Memory B cell (primary cell): Measurements from ENCODE around the gene MAST4.

ENCODE experiments used
- ATAC-seq: fragments of 150-1000 bp; cut with Tn5 transposase; 2 replicates; pipeline ENCODE4 v1.10.0; 2021; ENCODE audit warnings: low read depth, mild to moderate bottlenecking, moderate library complexity
- DNase-seq, 2 donors: peaks; one replicate each; pipeline ENCODE4 v3.0.0; 2022; ENCODE audit warnings: low spot score in 2 of 2
- H3K27ac Mint-ChIP-seq: one replicate; pipeline ENCODE4 v1.8.0; 2022; ENCODE audit warnings: mild to moderate bottlenecking, moderate library complexity, mixed read lengths
- H3K27me3 Mint-ChIP-seq: one replicate; pipeline ENCODE4 v1.8.0; 2022; ENCODE audit warnings: mixed read lengths
- H3K36me3 Mint-ChIP-seq: one replicate; pipeline ENCODE4 v1.8.0; 2022; ENCODE audit warnings: mild to moderate bottlenecking, mixed read lengths
- H3K4me1 Mint-ChIP-seq: one replicate; pipeline ENCODE4 v1.8.0; 2022; ENCODE audit warnings: mixed read lengths
- H3K4me3 Mint-ChIP-seq: one replicate; pipeline ENCODE4 v1.8.0; 2022; ENCODE audit warnings: mild to moderate bottlenecking, moderate library complexity, mixed read lengths
- H3K9me3 Mint-ChIP-seq: one replicate; pipeline ENCODE4 v1.8.0; 2022; ENCODE audit warnings: mixed read lengths

Gene MAST4

GRCh38 chr5:66960369-66961137 is 364.4 kb downstream of the MAST4 start:
- ATAC-seq = no peak
- DNase-seq = no peak
- no peak overlapping the region for H3K4me3 Mint-ChIP-seq
- peaks cover 2% of the 10 kb centered on the region for H3K36me3 Mint-ChIP-seq
- H3K27me3 Mint-ChIP-seq = no peaks in the 10 kb centered on the region
- no peaks in the 10 kb centered on the region for H3K4me1 Mint-ChIP-seq
- H3K27ac Mint-ChIP-seq = no peak overlapping the region
- no peaks in the 10 kb centered on the region for H3K9me3 Mint-ChIP-seq

GRCh38 chr5:66963559-66963971 is 367.4 kb downstream of the MAST4 start:
- no peak for DNase-seq
- Mint-ChIP-seq H3K27ac (no peak overlapping the region), H3K9me3 (no peaks in the 10 kb centered on the region), H3K4me3 (no peak overlapping the region), H3K36me3 (peaks cover 4% of the 10 kb centered on the region), H3K4me1 (peaks cover 2% of the 10 kb centered on the region), H3K27me3 (no peaks in the 10 kb centered on the region)
- ATAC-seq = no peak

- DNase-seq (no peak), ATAC-seq (no peak)
- peaks cover 2% of the 10 kb centered on the region for H3K4me1 Mint-ChIP-seq
- H3K27ac Mint-ChIP-seq = no peak overlapping the region
- H3K36me3 Mint-ChIP-seq = peaks cover 4% of the 10 kb centered on the region
- no peak overlapping the region for H3K4me3 Mint-ChIP-seq
- no peaks in the 10 kb centered on the region for H3K9me3 Mint-ChIP-seq
- H3K27me3 Mint-ChIP-seq = no peaks in the 10 kb centered on the region
Measured at GRCh38 chr5:66966439-66966838, 370.2 kb downstream of the MAST4 start.

- DNase-seq (no peak), ATAC-seq (no peak)
- H3K36me3 Mint-ChIP-seq = peaks cover 4% of the 10 kb centered on the region
- peaks cover 2% of the 10 kb centered on the region for H3K4me1 Mint-ChIP-seq
- no peak overlapping the region for H3K4me3 Mint-ChIP-seq
- H3K9me3 Mint-ChIP-seq = no peaks in the 10 kb centered on the region
- H3K27me3 Mint-ChIP-seq = no peaks in the 10 kb centered on the region
- no peak overlapping the region for H3K27ac Mint-ChIP-seq
Measured at GRCh38 chr5:66967102-66967501, 370.9 kb downstream of the MAST4 start.

GRCh38 chr5:66967826-66968262 is 371.7 kb downstream of the MAST4 start:
- ATAC-seq = no peak
- DNase-seq = no peak
- Mint-ChIP-seq H3K9me3 (no peaks in the 10 kb centered on the region), H3K36me3 (peaks cover 4% of the 10 kb centered on the region), H3K4me1 (peaks cover 2% of the 10 kb centered on the region), H3K27ac (no peak overlapping the region), H3K27me3 (no peaks in the 10 kb centered on the region), H3K4me3 (no peak overlapping the region)

- Mint-ChIP-seq H3K27me3 (no peaks in the 10 kb centered on the region), H3K36me3 (peaks cover 4% of the 10 kb centered on the region), H3K9me3 (no peaks in the 10 kb centered on the region), H3K27ac (no peak overlapping the region), H3K4me1 (peaks cover 2% of the 10 kb centered on the region), H3K4me3 (no peak overlapping the region)
- DNase-seq = no peak
- no peak for ATAC-seq
Measured at GRCh38 chr5:66969484-66969883, 373.3 kb downstream of the MAST4 start.

GRCh38 chr5:66969963-66970362 is 373.8 kb downstream of the MAST4 start:
- ATAC-seq = no peak
- peaks cover 4% of the 10 kb centered on the region for H3K36me3 Mint-ChIP-seq

GRCh38 chr5:66972004-66972403 is 375.8 kb downstream of the MAST4 start:
- DNase-seq (no peak), ATAC-seq (no peak)
- no peaks in the 10 kb centered on the region for H3K9me3 Mint-ChIP-seq
- H3K27me3 Mint-ChIP-seq = no peaks in the 10 kb centered on the region
- peaks cover 2% of the 10 kb centered on the region for H3K36me3 Mint-ChIP-seq
- H3K27ac Mint-ChIP-seq = no peak overlapping the region
- H3K4me1 Mint-ChIP-seq = peaks cover 2% of the 10 kb centered on the region
- no peak overlapping the region for H3K4me3 Mint-ChIP-seq

More at GRCh38 chr5:66969963-66970362, 373.8 kb downstream of the MAST4 start:
- Mint-ChIP-seq H3K4me3 (no peak overlapping the region), H3K27ac (no peak overlapping the region), H3K4me1 (peaks cover 2% of the 10 kb centered on the region), H3K9me3 (no peaks in the 10 kb centered on the region), H3K27me3 (no peaks in the 10 kb centered on the region)
- no peak for DNase-seq

GRCh38 chr5:66974256-66974655 is 378.1 kb downstream of the MAST4 start:
- DNase-seq (no peak), ATAC-seq (no peak)
- no peaks in the 10 kb centered on the region for H3K36me3 Mint-ChIP-seq
- H3K27ac Mint-ChIP-seq = no peak overlapping the region
- H3K4me3 Mint-ChIP-seq = no peak overlapping the region
- H3K27me3 Mint-ChIP-seq = no peaks in the 10 kb centered on the region
- H3K4me1 Mint-ChIP-seq = no peaks in the 10 kb centered on the region
- H3K9me3 Mint-ChIP-seq = no peaks in the 10 kb centered on the region

- H3K27ac Mint-ChIP-seq = no peak overlapping the region
- no peaks in the 10 kb centered on the region for H3K27me3 Mint-ChIP-seq
- DNase-seq = no peak
- H3K4me1 Mint-ChIP-seq = no peaks in the 10 kb centered on the region
- H3K4me3 Mint-ChIP-seq = no peak overlapping the region
- no peaks in the 10 kb centered on the region for H3K36me3 Mint-ChIP-seq
- no peak for ATAC-seq
- H3K9me3 Mint-ChIP-seq = no peaks in the 10 kb centered on the region
Measured at GRCh38 chr5:66976108-66976507, 379.9 kb downstream of the MAST4 start.

GRCh38 chr5:66979738-66980137 is 383.5 kb downstream of the MAST4 start:
- no peaks in the 10 kb centered on the region for H3K27me3 Mint-ChIP-seq
- H3K9me3 Mint-ChIP-seq = no peaks in the 10 kb centered on the region
- DNase-seq = no peak
- no peak overlapping the region for H3K4me3 Mint-ChIP-seq
- no peaks in the 10 kb centered on the region for H3K36me3 Mint-ChIP-seq
- ATAC-seq = no peak
- no peak overlapping the region for H3K27ac Mint-ChIP-seq
- H3K4me1 Mint-ChIP-seq = no peaks in the 10 kb centered on the region

- Mint-ChIP-seq H3K4me3 (no peak overlapping the region), H3K4me1 (peaks cover 4% of the 10 kb centered on the region), H3K27me3 (no peaks in the 10 kb centered on the region), H3K36me3 (no peaks in the 10 kb centered on the region), H3K9me3 (no peaks in the 10 kb centered on the region), H3K27ac (no peak overlapping the region)
- ATAC-seq (no peak), DNase-seq (no peak)
Measured at GRCh38 chr5:66981266-66982055, 385.3 kb downstream of the MAST4 start.

GRCh38 chr5:66982056-66982387 is 385.8 kb downstream of the MAST4 start:
- H3K4me3 Mint-ChIP-seq = no peak overlapping the region
- no peaks in the 10 kb centered on the region for H3K9me3 Mint-ChIP-seq
- H3K36me3 Mint-ChIP-seq = no peaks in the 10 kb centered on the region
- no peak overlapping the region for H3K27ac Mint-ChIP-seq
- DNase-seq = no peak
- no peak for ATAC-seq
- peaks cover 4% of the 10 kb centered on the region for H3K4me1 Mint-ChIP-seq
- no peaks in the 10 kb centered on the region for H3K27me3 Mint-ChIP-seq

- Mint-ChIP-seq H3K4me1 (peaks cover 4% of the 10 kb centered on the region), H3K36me3 (no peaks in the 10 kb centered on the region), H3K27ac (no peak overlapping the region), H3K27me3 (no peaks in the 10 kb centered on the region), H3K4me3 (no peak overlapping the region), H3K9me3 (no peaks in the 10 kb centered on the region)
- ATAC-seq (no peak), DNase-seq (no peak)
Measured at GRCh38 chr5:66982470-66982869, 386.3 kb downstream of the MAST4 start.
